NK-92 (cell line): ENCODE measurements around the gene CDK5R1.
"Not testable (repeated sequence)": the region's sequence is repeated elsewhere in the genome, so short reads cannot be mapped to it uniquely, and the experiment has no call there.

Experiments used
- DNase-seq: peaks from one replicate; lab custom pipeline; 2025; ENCODE audit not compliant: unreplicated experiment; lab: John Stamatoyannopoulos, UW

CDK5R1 gene

DNA sequence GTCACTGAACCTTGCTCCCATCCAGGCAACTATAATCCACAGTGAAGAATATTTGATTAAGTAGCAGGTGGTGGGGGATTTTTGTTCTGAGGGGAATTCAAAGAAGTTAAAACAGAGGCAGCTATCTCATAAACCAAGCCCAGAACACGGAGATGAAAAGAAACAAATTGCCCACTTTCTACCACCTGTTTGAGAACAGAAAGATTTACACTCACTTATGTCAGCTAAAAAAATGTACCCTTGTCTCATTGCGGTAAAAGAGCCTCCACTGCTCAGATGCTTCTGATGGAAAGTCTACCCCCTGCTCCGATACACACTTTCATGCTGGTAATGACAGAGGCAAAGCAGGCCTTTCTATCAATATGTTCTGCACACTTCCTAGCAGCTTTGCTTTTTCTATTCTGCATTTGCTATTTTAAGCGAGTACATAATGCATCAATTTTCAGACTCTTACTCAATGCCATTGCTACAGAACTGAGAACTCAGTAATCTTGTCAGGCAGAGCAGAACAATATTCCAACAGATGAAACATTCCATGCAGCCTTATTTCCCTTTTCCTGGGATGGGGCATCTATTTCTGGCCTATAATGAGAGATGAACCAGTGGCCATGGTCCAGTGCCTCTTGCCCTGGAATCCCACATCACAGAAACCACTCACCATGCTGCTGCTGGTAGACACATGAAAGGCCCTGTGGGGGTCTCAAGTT, 29.0 kb downstream of the CDK5R1 start:
- no peak for DNase-seq

DNA sequence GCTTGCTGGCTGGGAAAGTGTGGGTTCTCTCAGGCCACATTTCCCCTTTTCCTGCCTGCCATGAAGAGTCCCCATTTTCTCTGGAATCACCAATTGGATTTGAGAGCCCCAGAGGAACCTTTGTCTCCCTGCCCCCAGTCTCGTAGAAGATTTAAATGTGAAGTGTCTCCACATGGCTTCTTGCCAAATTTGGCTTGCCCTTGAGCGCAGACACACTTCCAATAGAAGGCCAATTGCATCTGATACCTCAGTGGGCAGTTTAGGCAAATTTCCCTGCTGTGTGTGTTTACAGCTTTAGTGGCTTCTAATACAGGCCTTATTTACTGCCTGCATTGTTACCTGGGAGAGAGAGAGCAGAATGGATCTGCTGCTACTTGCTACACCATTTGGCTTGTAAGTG, 29.7 kb downstream of the CDK5R1 start:
- DNase-seq: no peak

DNA sequence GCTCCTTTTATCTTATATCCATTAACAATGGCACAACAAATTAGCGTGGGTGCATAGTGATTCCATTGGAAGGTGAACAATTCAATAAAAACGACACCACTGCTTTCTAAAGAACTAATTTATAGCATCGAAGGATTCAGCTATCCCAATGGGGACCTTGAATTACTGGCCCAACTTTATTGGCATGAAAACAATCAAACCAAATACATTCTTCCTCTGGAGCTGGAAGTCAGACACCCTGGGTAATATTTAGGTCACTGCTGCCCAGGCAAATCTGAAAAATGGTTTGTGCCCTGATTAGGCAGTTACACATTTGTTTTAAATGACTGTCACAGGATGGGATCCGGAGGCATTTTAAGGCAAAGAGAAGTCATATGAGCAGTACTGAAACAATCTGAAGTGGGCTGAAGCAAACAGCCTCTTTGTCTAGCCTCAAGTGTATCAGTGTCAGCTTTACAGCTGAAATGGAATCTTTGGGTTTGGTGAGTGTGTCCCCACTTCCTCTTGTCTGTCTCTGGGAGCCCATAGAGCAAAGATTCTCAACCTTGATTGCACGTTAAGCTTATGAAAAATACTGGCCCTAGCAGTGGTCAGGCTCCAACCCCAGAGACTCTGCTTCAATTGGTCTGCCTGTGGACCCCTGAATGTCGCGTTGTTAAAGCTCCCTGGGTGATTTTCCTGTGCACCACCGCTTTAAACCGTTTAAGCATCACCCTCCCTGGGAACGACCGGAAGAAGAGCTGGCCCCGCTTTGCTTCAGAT, 30.3 kb downstream of the CDK5R1 start:
- no peak for DNase-seq

DNA sequence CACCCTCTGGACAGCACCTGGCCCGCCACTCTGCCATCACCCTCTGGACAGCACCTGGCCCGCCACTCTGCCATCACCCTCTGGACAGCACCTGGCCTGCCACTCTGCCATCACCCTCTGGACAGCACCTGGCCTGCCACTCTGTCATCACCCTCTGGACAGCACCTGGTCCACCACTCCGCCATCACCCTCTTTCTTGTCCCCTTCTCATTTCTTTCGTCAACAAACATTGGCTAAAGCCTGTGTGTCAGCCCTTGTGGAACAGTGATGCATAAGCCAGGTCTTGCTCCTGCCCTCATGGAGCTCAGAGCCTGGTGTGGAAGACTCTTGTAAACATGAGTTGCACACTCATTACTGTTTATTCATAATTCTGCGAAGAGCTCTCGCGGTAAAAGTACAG, 31.2 kb downstream of the CDK5R1 start:
- no peak for DNase-seq

DNA sequence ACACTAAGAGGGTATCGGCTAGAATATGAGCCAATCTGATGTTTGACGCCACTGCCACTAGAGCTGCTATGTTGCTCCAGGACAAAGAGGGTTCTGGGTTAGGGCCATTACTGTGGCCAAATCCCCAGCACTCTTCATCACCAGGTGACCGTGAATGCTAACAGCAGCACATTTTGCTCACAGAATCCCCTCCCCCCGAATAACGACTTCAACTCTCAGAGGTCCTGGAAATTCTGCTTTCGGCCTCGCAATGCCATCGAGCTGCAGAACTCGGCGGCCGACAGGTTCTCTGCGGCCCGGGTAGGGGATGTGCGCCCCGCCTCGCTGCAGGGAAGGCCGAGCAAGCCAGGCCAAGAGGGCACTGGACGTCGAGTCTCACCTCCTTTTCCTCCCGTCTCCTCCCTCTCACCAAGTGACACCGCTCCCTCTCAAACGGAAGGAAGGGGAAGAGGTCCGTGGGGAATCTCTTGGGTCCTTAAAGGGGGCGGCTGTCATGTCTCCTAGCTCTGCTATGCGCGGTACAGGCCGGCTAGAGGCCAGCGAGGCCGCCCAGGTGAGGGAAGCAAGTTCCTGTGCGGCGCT, 31.9 kb downstream of the CDK5R1 start:
- DNase-seq: no peak

DNA sequence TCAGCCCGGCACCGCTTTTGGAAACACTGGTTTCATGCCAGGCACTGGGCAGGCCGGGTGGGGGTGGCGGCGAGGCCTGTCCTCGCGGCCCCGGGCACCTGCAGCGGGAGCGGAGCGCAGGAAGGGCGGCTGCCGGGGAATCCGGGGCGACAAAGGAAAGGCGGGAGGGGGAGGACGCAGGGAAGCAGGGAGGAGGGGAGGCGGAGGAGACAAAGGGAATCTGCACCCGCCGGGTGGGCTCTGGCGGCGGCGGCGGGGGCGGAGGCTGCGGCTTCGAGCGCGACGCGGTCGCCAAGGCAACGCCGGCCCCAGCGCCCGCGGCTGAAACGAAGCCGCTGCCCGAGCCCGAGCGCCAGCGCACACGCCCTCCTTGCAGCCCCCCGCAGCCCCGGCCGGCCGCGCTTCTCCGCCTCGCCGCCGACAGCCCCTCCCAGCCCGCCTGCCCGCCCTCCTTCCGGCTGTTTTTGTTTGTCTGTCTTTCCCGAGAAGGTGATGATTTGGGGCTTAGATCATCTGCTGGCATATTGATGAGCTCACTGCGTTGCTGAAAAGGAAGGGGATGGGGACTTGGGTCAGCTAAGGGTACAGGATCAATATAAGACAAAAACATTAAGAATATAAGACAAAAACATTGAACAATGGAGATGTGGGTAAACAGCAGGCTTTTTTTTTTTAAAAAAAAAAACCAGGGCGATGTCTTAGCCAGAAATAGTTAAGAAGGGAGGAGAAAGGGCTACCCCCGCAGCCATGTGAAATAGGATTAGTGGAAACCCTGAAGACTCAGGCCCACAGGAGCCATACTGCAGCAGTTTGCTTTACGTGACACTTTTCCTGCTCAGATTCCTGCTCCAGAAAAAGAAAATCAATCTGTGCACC, 32.7 kb downstream of the CDK5R1 start:
- DNase-seq: no peak

DNA sequence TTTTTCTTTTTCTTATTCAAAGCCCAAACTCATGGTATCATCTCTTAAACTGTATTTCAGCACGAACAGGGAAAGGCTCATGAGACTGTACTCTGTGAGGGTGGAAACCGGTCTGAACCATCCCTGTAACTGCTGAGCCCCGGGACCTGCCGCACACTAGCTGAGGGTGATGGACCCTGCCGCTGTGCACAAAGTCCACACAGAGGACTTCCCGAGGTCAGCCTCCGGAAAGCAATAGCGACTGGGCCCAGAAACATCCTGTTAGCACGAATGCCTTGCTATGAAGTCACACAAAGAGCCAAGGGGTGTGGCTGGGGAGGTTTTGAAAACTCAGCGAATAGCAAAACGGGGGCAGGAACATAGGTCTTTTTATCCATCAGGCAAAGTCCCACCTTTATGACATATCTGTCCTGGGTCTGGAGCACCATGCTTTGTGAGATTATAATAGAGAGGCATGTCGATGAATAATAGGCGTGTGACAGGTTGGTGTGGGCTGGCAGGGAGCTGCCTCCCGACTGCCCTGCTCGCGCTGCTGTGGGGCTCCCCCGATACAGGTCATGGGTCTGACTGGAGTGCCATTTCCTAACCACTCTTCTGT, 33.4 kb downstream of the CDK5R1 start:
- DNase-seq: no peak

DNA sequence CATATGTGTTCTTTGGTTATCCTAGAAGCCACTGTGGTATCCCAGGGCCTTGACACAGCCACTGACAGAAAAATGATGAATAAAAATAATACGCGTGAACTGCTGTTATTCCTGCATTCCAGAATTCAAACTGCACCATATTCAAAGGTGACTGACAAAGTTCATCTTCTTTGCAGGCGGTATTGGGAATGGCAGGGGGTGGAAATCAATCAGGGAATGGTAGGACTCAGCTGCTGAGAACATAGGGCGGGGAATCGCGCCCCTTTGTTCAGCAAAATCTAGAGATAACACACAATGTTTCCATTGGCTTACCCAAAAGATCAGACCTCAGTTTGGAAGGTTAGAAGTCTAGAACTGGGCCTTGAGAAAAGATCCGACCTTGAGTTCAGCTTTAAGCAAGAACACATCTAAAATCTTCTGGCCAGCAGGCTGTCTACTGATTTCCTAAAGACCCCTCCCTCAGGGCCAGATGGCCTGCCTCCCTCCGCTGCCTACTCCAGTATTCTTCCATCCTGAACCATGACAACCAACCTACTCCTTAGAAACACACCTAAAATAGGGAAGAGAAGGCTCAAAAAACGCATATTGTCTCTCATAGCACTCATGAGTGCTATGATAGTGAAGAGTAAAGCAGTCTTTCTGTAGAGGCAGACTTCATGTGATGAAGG, 34.1 kb downstream of the CDK5R1 start:
- no peak for DNase-seq

DNA sequence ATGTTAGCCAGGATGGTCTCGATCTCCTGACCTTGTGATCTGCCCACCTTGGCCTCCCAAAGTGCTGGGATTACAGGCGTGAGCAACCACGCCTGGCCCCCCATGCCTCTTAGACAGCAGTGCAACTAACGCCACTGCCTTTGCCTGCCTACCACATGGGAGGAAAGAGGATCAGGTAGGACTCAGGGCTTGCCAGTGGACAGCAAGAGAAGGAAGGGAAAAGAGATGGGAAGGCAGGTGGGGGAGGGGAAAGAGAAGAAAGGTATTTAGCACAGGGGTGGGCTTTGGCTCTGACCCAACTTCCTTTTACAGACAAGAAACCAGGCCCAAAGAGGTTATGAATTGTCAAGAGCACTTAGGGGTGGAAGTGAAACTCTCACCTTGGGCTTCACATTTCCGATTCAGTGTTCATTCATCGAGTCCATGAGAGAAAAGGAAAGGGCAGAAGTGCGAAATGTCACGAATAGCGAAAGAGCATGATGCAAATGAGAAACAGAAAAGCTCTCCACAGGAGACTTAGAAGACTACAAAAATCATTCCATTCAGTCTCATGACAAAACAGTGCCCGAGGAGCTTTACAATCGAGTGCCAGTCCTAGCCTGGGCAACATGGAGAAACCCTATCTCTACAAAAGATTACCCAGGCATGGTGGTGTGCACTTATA, 36.4 kb downstream of the CDK5R1 start:
- no peak for DNase-seq

DNA sequence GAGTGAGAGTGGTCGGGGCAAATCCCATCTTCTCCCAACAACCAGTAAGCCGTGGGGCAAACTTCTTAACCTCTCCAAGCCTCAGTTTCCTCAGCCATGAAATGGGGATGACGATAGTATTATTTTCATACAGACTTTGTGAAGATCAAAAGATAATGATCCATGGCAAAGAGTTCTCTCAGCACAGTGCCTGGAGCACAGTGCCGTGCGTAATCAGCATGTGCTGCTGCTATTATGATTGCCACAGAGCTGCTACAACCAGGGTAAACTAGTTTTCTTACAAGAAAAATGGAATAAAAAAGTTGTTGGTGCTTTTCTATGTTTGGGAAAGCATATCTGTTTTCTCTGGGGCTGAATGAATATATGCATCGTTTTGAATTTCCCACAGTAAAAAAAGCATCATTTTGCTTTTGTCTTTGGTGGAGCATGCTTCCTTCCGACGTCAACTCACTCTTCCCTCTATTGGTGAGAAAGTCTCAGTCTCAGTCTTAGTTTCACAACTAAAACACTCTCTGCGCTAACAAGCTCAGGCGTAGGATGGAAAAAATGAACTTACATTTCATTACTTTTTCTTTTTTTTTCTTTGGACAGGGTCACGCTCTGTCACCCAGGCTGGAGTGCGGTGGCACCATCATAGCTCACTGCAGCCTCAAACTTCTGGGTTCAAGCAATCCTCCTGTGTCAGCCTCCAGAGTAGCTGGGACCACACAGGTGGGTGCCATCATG, 37.2 kb downstream of the CDK5R1 start:
- no peak for DNase-seq

DNA sequence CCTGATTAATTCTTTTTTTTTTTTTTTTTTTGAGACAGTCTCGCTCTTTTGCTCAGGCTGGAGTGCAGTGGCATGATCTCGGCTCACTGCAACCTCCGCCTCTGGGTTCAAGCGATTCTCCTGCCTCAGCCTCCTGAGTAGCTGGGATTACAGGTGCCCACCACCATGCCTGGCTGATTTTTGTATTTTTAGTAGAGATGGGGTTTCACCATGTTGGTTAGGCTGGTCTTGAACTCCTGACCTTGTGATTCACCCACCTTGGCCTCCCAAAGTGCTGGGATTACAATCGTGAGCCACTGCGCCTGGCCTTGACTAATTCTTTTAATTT, 37.7 kb downstream of the CDK5R1 start:
- DNase-seq: not testable (repeated sequence)

DNA sequence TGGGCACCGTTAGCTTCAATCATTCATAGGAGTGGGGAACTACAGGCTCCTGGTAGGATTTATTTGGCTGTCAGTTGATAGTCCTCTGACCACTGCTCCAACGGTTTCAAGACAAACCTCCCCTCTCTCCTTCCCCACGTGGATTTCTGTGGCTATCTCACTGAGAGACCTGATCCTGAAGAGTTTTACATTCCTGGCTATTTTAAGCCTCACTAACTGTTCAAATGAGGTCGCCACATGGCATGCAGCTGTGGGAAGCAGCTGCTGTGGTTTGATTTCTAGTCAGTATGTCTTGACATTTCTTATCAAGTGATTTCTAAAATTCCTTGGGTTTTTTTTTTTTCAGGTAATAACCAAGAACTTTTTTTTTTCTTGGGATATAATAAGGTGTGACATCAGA, 38.3 kb downstream of the CDK5R1 start:
- no peak for DNase-seq

DNA sequence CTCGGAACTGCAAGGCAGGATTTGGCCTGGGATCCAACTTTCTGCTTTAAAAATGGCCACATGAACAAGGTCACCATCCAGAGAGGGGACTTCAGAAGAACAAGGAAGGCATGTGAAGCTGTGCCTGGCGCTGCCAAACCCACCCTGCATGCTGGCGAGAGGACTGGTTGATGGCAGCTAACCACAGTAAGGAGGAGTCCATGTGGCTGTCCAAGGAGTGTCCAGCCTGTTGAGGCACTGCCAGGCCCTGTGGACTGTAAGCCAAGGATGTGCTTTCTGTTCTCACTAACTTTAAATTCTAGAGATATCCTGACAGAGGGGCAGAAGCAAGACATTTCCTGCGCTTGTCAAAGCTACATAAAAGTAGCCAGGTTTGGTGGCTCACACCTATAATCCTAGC, 40.4 kb downstream of the CDK5R1 start:
- no peak for DNase-seq

DNA sequence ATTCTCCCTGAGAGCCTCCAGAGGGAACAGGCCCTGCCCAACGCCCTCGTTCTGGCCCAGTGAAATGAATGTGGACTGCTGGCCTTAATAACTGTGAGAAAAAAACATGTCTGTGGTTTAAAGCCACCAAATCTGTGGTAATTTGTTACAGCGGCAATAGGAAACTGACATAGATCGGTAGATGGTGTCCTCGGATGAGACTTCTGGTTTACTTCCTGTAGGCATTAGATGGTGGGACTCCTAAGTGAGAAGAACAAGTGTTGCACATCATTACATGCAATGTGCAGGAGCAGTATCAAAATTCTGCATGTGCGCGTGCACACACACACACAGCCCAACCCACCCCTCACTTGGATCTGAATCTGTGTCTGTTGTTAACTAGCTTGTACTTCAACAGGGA, 42.0 kb downstream of the CDK5R1 start:
- no peak for DNase-seq

DNA sequence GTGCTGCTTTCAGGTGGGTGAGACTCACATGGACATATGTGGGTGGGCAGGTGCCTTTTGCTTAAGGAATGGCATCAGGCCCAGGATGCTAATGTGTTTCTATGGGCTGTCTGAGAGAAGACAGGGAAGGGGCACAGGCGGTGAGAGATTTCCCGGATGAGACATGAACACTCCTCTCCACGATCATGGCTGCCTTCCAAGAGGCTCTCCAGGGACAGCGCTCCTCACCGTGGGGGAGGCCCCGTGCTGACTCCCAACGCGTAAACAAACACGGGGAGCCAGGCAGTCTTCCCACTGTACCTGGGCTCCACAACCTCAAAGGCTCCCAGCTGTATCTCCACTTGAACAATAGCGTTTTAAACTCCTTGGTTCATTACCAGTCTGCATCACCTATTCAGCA, 42.8 kb downstream of the CDK5R1 start:
- DNase-seq: no peak

DNA sequence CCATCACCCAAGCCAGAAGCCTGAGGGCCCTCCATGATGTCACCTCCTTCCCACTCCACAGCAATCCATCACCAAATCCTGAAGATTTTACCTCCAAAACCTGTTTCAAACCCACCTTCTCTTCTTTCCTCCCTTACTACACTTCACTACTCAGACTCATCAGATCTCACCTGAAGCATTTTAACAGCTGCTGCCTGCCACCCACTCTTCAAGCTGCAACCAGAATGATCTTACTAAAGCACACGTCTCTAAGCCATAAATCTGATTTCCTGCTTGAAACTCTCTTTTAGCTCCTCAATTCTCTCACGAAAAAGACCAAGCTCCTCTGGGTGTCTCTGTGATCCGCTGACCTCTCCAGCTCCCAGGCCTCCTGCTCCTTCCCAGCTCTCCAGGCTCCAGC, 46.5 kb downstream of the CDK5R1 start:
- no peak for DNase-seq

DNA sequence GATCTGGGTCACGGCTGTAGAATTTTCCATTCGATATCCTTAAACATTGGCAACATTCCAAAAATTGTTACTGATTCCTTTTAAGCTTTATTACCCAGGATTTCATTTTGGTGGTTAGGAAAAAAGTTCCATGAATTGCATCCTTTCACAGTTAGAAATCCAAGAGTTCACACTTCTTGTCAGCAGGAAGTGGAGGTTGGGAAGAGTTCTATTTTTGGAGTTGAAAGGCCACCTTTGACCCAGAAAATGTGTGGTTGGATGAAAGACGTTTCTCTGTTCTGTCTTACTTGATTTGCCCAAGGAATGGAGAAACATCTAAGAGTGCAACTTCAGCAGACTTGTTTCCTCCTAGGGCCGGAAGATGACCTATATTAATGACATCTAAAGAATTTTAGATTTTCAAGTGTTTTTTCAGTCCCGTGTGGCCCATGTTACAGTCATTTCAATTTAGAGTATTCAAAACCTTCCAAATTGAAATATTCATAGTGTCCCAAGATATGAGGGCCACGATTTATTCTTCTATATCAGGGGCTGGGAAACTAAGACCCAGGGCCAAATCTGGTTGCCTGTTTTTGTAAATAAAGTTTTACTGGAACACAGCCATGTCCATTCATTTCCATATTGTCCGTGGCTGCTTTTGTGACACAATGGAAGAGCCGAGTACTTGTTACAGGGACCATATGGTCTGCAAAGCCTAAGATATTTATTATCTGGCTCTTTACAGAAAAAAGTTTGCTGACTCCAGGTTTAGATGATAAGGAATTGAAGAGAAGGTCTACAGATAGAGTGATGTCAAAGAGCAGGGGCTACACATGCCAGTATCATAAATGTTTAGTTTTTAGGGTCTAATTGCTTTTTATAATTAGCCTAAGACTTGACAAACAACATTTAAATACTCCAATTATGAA, 50.2 kb downstream of the CDK5R1 start:
- DNase-seq: no peak
